WI38 (cell line): ENCODE data around the gene TTC38.

ENCODE experiments used
- H3K4me3 ChIP-seq: 2 replicates; pipeline ENCODE4 v1.5.1; 2011; ENCODE audit warnings: low read depth, mild to moderate bottlenecking, control low read depth, low read length
- CTCF ChIP-seq: IDR thresholded peaks from 2 replicates; pipeline ENCODE4 v1.5.1; 2012; ENCODE audit warnings: low read depth, mild to moderate bottlenecking, control low read depth, low read length

Gene TTC38

DNA sequence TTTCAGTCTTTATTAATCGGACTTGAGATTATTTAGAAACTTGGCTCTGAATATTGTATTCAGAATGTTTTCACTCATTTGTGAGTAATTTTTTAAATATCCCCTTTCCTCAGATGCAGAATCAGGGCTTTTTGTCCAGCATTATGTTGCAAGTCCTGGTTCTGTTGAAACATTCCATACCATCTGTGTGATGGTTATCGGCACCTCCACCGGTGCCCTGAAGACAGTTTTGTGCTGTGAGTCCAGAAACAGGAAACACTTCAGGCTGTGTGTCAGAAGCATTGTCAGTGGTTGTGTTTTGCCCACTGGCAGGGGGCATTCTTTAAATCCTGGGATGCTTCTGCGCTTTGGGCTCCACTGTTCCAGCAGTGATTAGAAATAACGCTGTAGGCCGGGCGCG, 38.1 kb upstream of the TTC38 start:
- no peak for TF ChIP-seq CTCF

GRCh38 chr22:46230262-46230901, 37.4 kb upstream of the TTC38 start:
- no peak overlapping the region for H3K4me3 ChIP-seq
- TF ChIP-seq CTCF = no peak

More for the DNA sequence above, 38.1 kb upstream of the TTC38 start:
- H3K4me3 ChIP-seq = no peak overlapping the region

GRCh38 chr22:46233231-46233630, 34.6 kb upstream of the TTC38 start:
- no peak overlapping the region for H3K4me3 ChIP-seq
- no peak for TF ChIP-seq CTCF

- H3K4me3 ChIP-seq = no peak overlapping the region
- TF ChIP-seq CTCF = no peak
These were observed 32.8 kb upstream of the TTC38 start for GRCh38 chr22:46234969-46235368.

DNA sequence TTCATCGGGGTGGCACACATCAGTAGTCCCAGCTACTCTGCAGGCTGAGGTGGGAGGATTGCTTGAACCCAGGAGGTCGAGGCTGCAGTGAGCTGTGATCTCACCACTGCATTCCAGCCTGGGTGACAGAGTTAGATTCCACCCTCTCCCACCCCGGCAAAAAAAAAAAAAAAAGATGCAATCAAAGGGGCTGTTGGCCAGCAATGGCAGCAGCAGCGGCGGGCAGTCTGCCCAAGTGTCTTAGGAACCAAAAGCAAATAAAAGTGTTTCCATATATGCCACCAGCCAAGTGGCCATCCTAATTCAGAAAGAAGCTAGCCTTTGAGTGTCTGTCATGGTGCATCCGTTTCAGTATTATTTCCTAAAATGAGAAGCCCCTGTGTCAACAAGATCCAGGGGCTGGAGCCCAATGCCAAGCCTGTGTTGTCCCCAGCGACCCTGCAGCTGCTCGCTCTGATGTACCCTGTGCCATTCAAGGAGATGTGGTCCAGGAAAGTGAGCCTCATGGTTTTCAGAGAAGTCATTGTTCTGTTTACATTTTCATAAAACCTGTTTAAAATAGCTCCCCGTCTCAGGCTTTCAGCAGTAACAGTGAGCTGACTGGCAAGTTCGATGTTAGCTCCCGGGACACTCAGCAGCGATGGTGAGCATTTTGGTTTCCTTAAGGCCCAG, 30.2 kb upstream of the TTC38 start:
- TF ChIP-seq CTCF = no peak

GRCh38 chr22:46238541-46238940, 29.3 kb upstream of the TTC38 start:
- no peak overlapping the region for H3K4me3 ChIP-seq
- no peak for TF ChIP-seq CTCF

More for the DNA sequence above, 30.2 kb upstream of the TTC38 start:
- no peak overlapping the region for H3K4me3 ChIP-seq

DNA sequence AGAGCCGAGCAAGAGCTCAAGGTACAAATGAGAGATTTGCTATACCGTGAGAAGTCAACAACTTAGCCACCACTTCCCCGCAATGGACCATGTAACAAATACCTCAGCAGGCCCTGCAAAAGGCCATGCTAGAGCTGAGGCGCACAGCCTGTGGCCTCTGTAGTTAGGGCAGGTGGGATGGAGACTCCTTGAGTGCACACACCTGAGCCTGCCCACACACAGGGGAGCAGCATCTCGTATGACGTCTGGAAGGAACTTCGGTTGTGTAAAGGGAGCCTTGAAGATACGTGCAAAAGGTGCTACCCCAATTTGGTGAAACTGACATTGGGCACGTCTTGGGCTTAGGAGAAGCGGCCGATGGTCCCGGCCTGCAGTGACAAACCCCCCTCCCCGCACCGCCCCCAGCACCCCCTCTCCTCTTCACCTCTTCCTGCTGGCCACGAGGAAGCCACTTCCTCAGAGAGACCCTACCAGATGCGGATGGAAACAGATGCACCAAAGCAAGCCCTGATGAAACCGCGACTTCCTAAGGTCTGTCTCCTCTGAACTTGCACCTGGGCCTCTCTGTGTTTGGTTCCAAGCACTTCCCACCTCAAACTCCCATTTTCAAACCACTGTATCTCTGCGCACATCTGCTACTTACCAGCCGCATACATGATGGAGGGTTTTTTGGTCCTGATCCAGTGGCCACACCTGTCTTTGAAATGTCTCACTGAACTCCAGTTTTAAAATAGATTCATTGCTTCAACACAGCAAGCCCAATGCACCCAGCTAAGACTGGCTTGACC, 28.4 kb upstream of the TTC38 start:
- TF ChIP-seq CTCF = no peak
- no peak overlapping the region for H3K4me3 ChIP-seq
